GM10266 (cell line): ENCODE results near the gene TMEM219.

Source experiments
- DNase-seq: peaks from one replicate; pipeline ENCODE4 v3.0.0; 2012; ENCODE audit errors: extremely low spot score
- CTCF ChIP-seq: IDR thresholded peaks from 2 replicates; pipeline ENCODE4 v1.5.1; 2012; ENCODE audit warnings: mild to moderate bottlenecking, low read depth; ENCODE audit not compliant: control insufficient read depth, insufficient read depth; ENCODE audit errors: missing control alignments

The TMEM219 gene

GRCh38 chr16:29972500-29972899 is 10.6 kb downstream of the TMEM219 start:
- DNase-seq, result no peak
- TF ChIP-seq CTCF, result no peak

- TF ChIP-seq CTCF, result no peak
- no peak for DNase-seq
These were observed 11.1 kb downstream of the TMEM219 start for GRCh38 chr16:29972992-29973383.

- TF ChIP-seq CTCF, result no peak
- peak; percentile 99 for DNase-seq
These were observed 11.7 kb downstream of the TMEM219 start, which contains the start of gene TAOK2 for GRCh38 chr16:29973384-29974246. TSS of gene TAOK2 (plus strand) at chr16:29973868. CDS start at chr16:29977773, 3,905 bp downstream.

GRCh38 chr16:29974291-29975133 is 12.6 kb downstream of the TMEM219 start:
- TF ChIP-seq CTCF, result no peak
- DNase-seq, result peak; percentile 57

GRCh38 chr16:29975134-29975538 is 13.3 kb downstream of the TMEM219 start:
- TF ChIP-seq CTCF, result no peak
- DNase-seq, result no peak

GRCh38 chr16:29975811-29976511 is 14.1 kb downstream of the TMEM219 start:
- peak; percentile 7 for TF ChIP-seq CTCF
- DNase-seq, result no peak
